ENCODE results near the gene ALOX12B.
"Not testable (repeated sequence)": the region's sequence is repeated elsewhere in the genome, so short reads cannot be mapped to it uniquely, and the experiment has no call there.

Gene ALOX12B

GRCh38 chr17:8062435-8062806, 25.1 kb downstream of the ALOX12B start:
- no peak for TF ChIP-seq CTCF (IDR thresholded peaks at IDR 0.05; ENCODE audit: low read depth, low read length, missing control alignments)
- Histone ChIP-seq H3K27me3 (replicated peaks) (peaks cover 55% of the 10 kb centered on the region), H3K27ac (no peak overlapping the region), H3K36me3 (replicated peaks) (no peaks in the 10 kb centered on the region), H3K4me3 (ENCODE audit: low read depth, low read length) (no peak overlapping the region)
- DNase-seq = peak; percentile 39
- in situ Hi-C loops (cut with HindIII; ENCODE audit: low pct_ligation_motif_present, low sequenced_read_pairs) = no loop called here

GRCh38 chr17:8061851-8062250, 25.7 kb downstream of the ALOX12B start:
- in situ Hi-C loops (cut with HindIII; ENCODE audit: low pct_ligation_motif_present, low sequenced_read_pairs); DNase-seq; H3K4me3 ChIP-seq (ENCODE audit: low read depth, low read length); H3K36me3 ChIP-seq (replicated peaks); H3K27ac ChIP-seq: not testable (repeated sequence)
- H3K27me3 ChIP-seq (replicated peaks) = peaks cover 53% of the 10 kb centered on the region

- H3K4me3 ChIP-seq (ENCODE audit: low read depth, low read length) = no peak overlapping the region
- in situ Hi-C loops (cut with HindIII; ENCODE audit: low pct_ligation_motif_present, low sequenced_read_pairs) = no loop called here
- DNase-seq = peak; percentile 63
- peak; percentile 66 for TF ChIP-seq CTCF (IDR thresholded peaks at IDR 0.05; ENCODE audit: low read depth, low read length, missing control alignments)
- H3K36me3 ChIP-seq (replicated peaks) = no peaks in the 10 kb centered on the region
- H3K27ac ChIP-seq = no peak overlapping the region
- peaks cover 44% of the 10 kb centered on the region for H3K27me3 ChIP-seq (replicated peaks)
Observed at GRCh38 chr17:8060274-8060673, 27.2 kb downstream of the ALOX12B start.

GRCh38 chr17:8059131-8059530, 28.4 kb downstream of the ALOX12B start:
- DNase-seq = no peak
- in situ Hi-C loops (cut with HindIII; ENCODE audit: low pct_ligation_motif_present, low sequenced_read_pairs) = loop anchor here (10.0 kb wide), 1 partner anchor 56 kb away; the partner anchor contains the start of gene ALOXE3
- no peaks in the 10 kb centered on the region for H3K36me3 ChIP-seq (replicated peaks)
- TF ChIP-seq CTCF (IDR thresholded peaks at IDR 0.05; ENCODE audit: low read depth, low read length, missing control alignments) = no peak
- H3K27ac ChIP-seq = no peak overlapping the region
- H3K4me3 ChIP-seq (ENCODE audit: low read depth, low read length) = no peak overlapping the region
- peaks cover 34% of the 10 kb centered on the region for H3K27me3 ChIP-seq (replicated peaks)

GRCh38 chr17:8057691-8058114, 29.8 kb downstream of the ALOX12B start:
- in situ Hi-C loops (cut with HindIII; ENCODE audit: low pct_ligation_motif_present, low sequenced_read_pairs) = loop anchor here (10.0 kb wide), 1 partner anchor 57 kb away; the partner anchor contains the start of gene ALOXE3

GRCh38 chr17:8056976-8057625, 30.4 kb downstream of the ALOX12B start:
- in situ Hi-C loops (cut with HindIII; ENCODE audit: low pct_ligation_motif_present, low sequenced_read_pairs) = loop anchor here (10.0 kb wide), 1 partner anchor 58 kb away; the partner anchor contains the start of gene ALOXE3
- Histone ChIP-seq H3K4me3 (ENCODE audit: low read depth, low read length) (no peak overlapping the region), H3K27ac (no peak overlapping the region), H3K36me3 (replicated peaks) (no peaks in the 10 kb centered on the region), H3K27me3 (replicated peaks) (peaks cover 23% of the 10 kb centered on the region)
- TF ChIP-seq CTCF (IDR thresholded peaks at IDR 0.05; ENCODE audit: low read depth, low read length, missing control alignments) = no peak
- DNase-seq = no peak

More at GRCh38 chr17:8057691-8058114, 29.8 kb downstream of the ALOX12B start:
- DNase-seq = peak; percentile 77
- Histone ChIP-seq H3K4me3 (ENCODE audit: low read depth, low read length) (no peak overlapping the region), H3K27me3 (replicated peaks) (peaks cover 26% of the 10 kb centered on the region), H3K36me3 (replicated peaks) (no peaks in the 10 kb centered on the region), H3K27ac (no peak overlapping the region)
- TF ChIP-seq CTCF (IDR thresholded peaks at IDR 0.05; ENCODE audit: low read depth, low read length, missing control alignments) = peak; percentile 79

All from brain microvascular endothelial cell (primary cell).